ENCODE data around the gene SLC23A2.
"Not testable (repeated sequence)": the region's sequence is repeated elsewhere in the genome, so short reads cannot be mapped to it uniquely, and the experiment has no call there.

DNA sequence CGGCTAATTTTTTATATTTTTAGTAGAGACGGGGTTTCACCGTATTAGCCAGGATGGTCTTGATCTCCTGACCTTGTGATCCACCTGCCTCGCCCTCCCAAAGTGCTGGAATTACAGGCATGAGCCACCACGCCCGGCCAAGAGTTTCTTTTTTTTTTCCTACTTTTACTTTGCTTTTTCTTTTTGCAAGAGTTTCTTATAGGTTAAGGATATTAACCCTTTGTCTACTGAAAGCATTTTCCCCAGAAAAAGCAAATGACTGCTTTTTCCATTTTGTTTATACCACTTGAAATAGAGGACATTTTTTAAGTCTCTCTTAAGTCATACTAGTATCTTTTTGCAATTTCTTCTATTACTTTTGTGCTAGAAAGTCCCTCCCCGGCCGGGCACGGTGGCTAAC, 25.3 kb downstream of the SLC23A2 start:
- TF ChIP-seq, protein P1, sequence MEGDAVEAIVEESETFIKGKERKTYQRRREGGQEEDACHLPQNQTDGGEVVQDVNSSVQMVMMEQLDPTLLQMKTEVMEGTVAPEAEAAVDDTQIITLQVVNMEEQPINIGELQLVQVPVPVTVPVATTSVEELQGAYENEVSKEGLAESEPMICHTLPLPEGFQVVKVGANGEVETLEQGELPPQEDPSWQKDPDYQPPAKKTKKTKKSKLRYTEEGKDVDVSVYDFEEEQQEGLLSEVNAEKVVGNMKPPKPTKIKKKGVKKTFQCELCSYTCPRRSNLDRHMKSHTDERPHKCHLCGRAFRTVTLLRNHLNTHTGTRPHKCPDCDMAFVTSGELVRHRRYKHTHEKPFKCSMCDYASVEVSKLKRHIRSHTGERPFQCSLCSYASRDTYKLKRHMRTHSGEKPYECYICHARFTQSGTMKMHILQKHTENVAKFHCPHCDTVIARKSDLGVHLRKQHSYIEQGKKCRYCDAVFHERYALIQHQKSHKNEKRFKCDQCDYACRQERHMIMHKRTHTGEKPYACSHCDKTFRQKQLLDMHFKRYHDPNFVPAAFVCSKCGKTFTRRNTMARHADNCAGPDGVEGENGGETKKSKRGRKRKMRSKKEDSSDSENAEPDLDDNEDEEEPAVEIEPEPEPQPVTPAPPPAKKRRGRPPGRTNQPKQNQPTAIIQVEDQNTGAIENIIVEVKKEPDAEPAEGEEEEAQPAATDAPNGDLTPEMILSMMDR (conservative IDR thresholded peaks at IDR 0.05; ENCODE audit: low read length): not testable (repeated sequence)
- not testable (repeated sequence) for TF ChIP-seq EZH2phosphoT487 (IDR thresholded peaks at IDR 0.05; ENCODE audit: borderline replicate concordance, low read depth, low read length)
